ENCODE data around the gene DCTN5. TPM values are rescaled to one million over a fixed set of nuclear protein-coding genes. Genes with fewer than 3 reads are reported as not detected.

Gene DCTN5
- total and polyA plus RNA-seq, 12 donors, result 7.9 to 67.8 (median 36.1) TPM

DNA sequence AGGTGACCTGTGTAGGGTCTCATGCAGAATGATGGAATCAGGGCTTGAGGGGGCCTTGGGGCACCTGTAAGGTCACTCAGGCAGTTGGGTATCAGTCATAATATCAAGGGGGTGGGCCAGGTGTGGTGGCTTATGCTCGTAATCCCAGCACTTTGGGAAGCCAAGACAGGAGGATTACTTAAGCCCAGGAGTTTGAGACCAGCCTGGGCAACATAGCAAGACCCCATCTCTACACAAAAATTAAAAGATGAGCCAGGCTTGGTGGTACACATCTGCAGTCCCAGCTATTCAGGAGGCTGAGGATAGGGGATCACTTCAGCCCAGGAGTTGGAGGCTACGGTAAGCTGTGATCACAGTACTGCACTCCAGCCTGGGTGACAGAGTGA, 64.2 kb downstream of the DCTN5 start:
- Histone ChIP-seq H3K4me3 (no peak overlapping the region), H3K36me3 (replicated peaks in 1 of 2) (no peaks in the 10 kb centered on the region), H3K27me3 (no peaks in the 10 kb centered on the region), H3K9me3 (replicated peaks in 1 of 3) (no peaks in the 10 kb centered on the region), H3K4me1 (replicated peaks in 1 of 2) (no peaks in the 10 kb centered on the region), H3K27ac (no peak overlapping the region)
- intact Hi-C loops (cut with DNase I), result no loop called here
- no peak for DNase-seq
- TF ChIP-seq POLR2A (IDR thresholded peaks at IDR 0.05), result no peak
- TF ChIP-seq, protein P1, sequence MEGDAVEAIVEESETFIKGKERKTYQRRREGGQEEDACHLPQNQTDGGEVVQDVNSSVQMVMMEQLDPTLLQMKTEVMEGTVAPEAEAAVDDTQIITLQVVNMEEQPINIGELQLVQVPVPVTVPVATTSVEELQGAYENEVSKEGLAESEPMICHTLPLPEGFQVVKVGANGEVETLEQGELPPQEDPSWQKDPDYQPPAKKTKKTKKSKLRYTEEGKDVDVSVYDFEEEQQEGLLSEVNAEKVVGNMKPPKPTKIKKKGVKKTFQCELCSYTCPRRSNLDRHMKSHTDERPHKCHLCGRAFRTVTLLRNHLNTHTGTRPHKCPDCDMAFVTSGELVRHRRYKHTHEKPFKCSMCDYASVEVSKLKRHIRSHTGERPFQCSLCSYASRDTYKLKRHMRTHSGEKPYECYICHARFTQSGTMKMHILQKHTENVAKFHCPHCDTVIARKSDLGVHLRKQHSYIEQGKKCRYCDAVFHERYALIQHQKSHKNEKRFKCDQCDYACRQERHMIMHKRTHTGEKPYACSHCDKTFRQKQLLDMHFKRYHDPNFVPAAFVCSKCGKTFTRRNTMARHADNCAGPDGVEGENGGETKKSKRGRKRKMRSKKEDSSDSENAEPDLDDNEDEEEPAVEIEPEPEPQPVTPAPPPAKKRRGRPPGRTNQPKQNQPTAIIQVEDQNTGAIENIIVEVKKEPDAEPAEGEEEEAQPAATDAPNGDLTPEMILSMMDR (IDR thresholded peaks at IDR 0.05), result no peak
- 80 to 95% (median 90%) methylated on average over 2 of the region's 2 CpGs for WGBS, 4 donors

DNA sequence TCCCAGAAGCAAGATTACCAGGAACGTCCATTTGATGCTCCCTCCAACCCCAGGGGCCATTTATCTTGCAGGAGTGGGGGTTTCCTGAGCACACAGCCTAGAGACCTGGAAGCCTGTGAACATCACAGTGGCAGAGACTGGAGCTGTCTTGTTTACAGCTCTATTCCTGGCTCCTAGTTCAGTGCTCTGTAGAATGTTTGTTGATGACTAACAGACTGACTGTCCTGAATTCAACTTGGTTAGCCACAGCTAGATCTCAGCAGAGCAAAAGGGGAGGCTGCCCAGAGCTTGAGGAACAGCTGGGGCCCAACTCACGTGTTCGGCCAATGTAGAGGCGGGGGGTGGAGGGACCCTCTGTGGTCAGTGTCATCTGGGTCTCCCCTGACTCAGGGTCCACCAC, 65.2 kb downstream of the DCTN5 start:
- TF ChIP-seq, protein P1 (IDR thresholded peaks at IDR 0.05), result no peak
- no peak for TF ChIP-seq POLR2A (IDR thresholded peaks at IDR 0.05)
- no peaks in the 10 kb centered on the region for H3K36me3 ChIP-seq (replicated peaks in 1 of 2)
- 60 to 86% (median 82%) methylated on average over 1 to 4 of the region's 4 CpGs for WGBS, 4 donors
- H3K9me3 ChIP-seq (replicated peaks in 1 of 3), result no peaks in the 10 kb centered on the region
- peaks cover 2% of the 10 kb centered on the region for H3K27me3 ChIP-seq
- intact Hi-C loops (cut with DNase I), result no loop called here
- H3K27ac ChIP-seq, result no peak overlapping the region
- DNase-seq, result no peak
- H3K4me3 ChIP-seq, result no peak overlapping the region
- no peaks in the 10 kb centered on the region for H3K4me1 ChIP-seq (replicated peaks in 1 of 2)

DNA sequence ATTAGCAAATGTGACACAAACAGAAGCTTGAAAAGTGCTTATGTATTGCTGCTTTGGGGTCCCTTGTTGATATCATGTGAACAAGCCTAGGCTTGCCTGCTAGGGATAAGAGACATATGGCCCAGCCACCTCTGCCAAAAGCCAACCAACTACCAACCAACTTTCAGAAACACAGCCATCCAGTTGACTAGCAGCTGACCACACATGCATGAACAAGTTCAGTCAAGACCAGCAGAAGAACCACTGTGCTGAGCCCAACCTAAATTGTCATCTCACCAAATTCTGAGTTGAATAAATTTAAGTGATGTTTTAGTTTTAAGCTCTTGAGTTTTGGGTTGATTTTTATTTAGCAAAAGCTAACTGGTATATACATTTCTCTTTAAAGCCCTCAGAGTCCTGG, 68.3 kb downstream of the DCTN5 start:
- Histone ChIP-seq H3K27ac (no peak overlapping the region), H3K36me3 (replicated peaks in 1 of 2) (no peaks in the 10 kb centered on the region), H3K4me1 (replicated peaks in 1 of 2) (no peaks in the 10 kb centered on the region), H3K9me3 (replicated peaks in 1 of 3) (no peaks in the 10 kb centered on the region), H3K27me3 (peaks cover 23% of the 10 kb centered on the region), H3K4me3 (no peak overlapping the region)
- no peak for DNase-seq
- intact Hi-C loops (cut with DNase I), result no loop called here
- TF ChIP-seq, protein P1 (IDR thresholded peaks at IDR 0.05), result no peak
- no peak for TF ChIP-seq POLR2A (IDR thresholded peaks at IDR 0.05)

DNA sequence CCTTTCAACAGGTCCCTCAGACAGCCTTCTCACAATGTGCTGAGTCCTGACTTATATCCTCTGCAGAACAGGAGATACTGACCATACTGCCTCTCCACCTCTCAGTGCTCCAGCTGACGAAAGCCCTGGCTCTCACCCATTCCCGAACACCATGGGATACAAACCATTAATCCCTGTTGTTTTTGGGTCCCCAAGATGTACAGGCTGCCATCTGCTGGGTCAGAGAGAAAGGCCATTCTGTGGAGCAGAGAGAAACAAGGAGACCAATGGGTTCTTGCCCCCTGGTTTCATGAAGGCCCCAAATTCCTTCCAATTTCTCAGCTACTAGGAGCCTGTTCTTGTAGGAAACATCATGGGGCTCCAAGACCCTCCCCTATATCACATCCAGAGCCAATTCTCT, 68.7 kb downstream of the DCTN5 start:
- Histone ChIP-seq H3K36me3 (replicated peaks in 1 of 2) (no peaks in the 10 kb centered on the region), H3K4me3 (no peak overlapping the region), H3K9me3 (replicated peaks in 1 of 3) (no peaks in the 10 kb centered on the region), H3K27ac (no peak overlapping the region), H3K27me3 (peaks cover 25% of the 10 kb centered on the region), H3K4me1 (replicated peaks in 1 of 2) (no peaks in the 10 kb centered on the region)
- no peak for DNase-seq
- intact Hi-C loops (cut with DNase I), result no loop called here
- WGBS, 4 donors, result 74 to 86% (median 80%) methylated on average over 2 of the region's 2 CpGs
- no peak for TF ChIP-seq POLR2A (IDR thresholded peaks at IDR 0.05)
- TF ChIP-seq, protein P1 (IDR thresholded peaks at IDR 0.05), result no peak

All from adrenal gland (tissue), 12 donors.